ENCODE data around the gene TBL2. TPM values are rescaled to one million over a fixed set of nuclear protein-coding genes. Genes with fewer than 3 reads are reported as not detected.

TBL2 gene
- polyA plus RNA-seq, 1 donor from 2014 or later = 38.6 TPM

GRCh38 chr7:73565675-73566340 is 12.6 kb downstream of the TBL2 start:
- no peaks in the 10 kb centered on the region for H3K36me3 ChIP-seq (ENCODE audit: insufficient read depth, low read length)
- no peaks in the 10 kb centered on the region for H3K27me3 ChIP-seq (ENCODE audit: insufficient read depth, low read depth, low read length)
- no peaks in the 10 kb centered on the region for H3K9me3 ChIP-seq (ENCODE audit: low read length)
- H4K20me1 ChIP-seq (ENCODE audit: insufficient read depth) = no peaks in the 10 kb centered on the region
- TF ChIP-seq TAF1 (IDR thresholded peaks at IDR 0.05; ENCODE audit: low read depth) (no peak), REST (IDR thresholded peaks at IDR 0.05; ENCODE audit: borderline replicate concordance) (no peak), EZH2 (IDR thresholded peaks at IDR 0.05; ENCODE audit: borderline replicate concordance, insufficient read depth, low read length, poor library complexity, severe bottlenecking) (no peak), CTCF (IDR thresholded peaks at IDR 0.05; ENCODE audit: poor library complexity, severe bottlenecking) (no peak), POLR2AphosphoS5 (IDR thresholded peaks at IDR 0.05) (no peak), MXI1 (conservative IDR thresholded peaks at IDR 0.05; ENCODE audit: poor library complexity, severe bottlenecking) (no peak), EP300 (conservative IDR thresholded peaks at IDR 0.05; ENCODE audit: poor library complexity, severe bottlenecking) (no peak), RAD21 (conservative IDR thresholded peaks at IDR 0.05) (no peak), SMC3 (conservative IDR thresholded peaks at IDR 0.05; ENCODE audit: poor library complexity) (no peak)
- H3K9me2 ChIP-seq (ENCODE audit: insufficient read depth, low read length) = no peaks in the 10 kb centered on the region
- H3K27ac ChIP-seq (ENCODE audit: low read length) = no peak overlapping the region
- no peak overlapping the region for H2AFZ ChIP-seq (ENCODE audit: low read depth, low read length)
- H3K79me2 ChIP-seq (replicated peaks; ENCODE audit: insufficient read depth, low read length) = no peaks in the 10 kb centered on the region
- no peak overlapping the region for H3K9ac ChIP-seq (ENCODE audit: low read length)
- no peak overlapping the region for H3K4me3 ChIP-seq (ENCODE audit: low read length)
- no peak overlapping the region for H3K4me2 ChIP-seq (ENCODE audit: low read length)
- H3F3A ChIP-seq (ENCODE audit: insufficient read depth, low read length, poor library complexity, severe bottlenecking) = no peaks in the 10 kb centered on the region

GRCh38 chr7:73560109-73560835 is 18.1 kb downstream of the TBL2 start:
- Histone ChIP-seq H3K36me3 (ENCODE audit: insufficient read depth, low read length) (no peaks in the 10 kb centered on the region), H2AFZ (ENCODE audit: low read depth, low read length) (no peak overlapping the region), H3K27me3 (ENCODE audit: insufficient read depth, low read depth, low read length) (no peaks in the 10 kb centered on the region), H3K9me3 (ENCODE audit: low read length) (no peaks in the 10 kb centered on the region), H3K9me2 (ENCODE audit: insufficient read depth, low read length) (no peaks in the 10 kb centered on the region), H3K9ac (ENCODE audit: low read length) (no peak overlapping the region), H3K79me2 (replicated peaks; ENCODE audit: insufficient read depth, low read length) (peaks cover 15% of the 10 kb centered on the region), H4K20me1 (ENCODE audit: insufficient read depth) (no peaks in the 10 kb centered on the region), H3K4me3 (ENCODE audit: low read length) (no peak overlapping the region), H3K27ac (ENCODE audit: low read length) (no peak overlapping the region), H3K4me2 (ENCODE audit: low read length) (no peak overlapping the region), H3F3A (ENCODE audit: insufficient read depth, low read length, poor library complexity, severe bottlenecking) (no peaks in the 10 kb centered on the region)
- TF ChIP-seq TAF1 (IDR thresholded peaks at IDR 0.05; ENCODE audit: low read depth) = no peak
- no peak for TF ChIP-seq POLR2AphosphoS5 (IDR thresholded peaks at IDR 0.05)

Measured in neural cell (in vitro differentiated cells).